Hepatic stellate cell (primary cell): ENCODE measurements around the gene ZNF492.
"Not testable (repeated sequence)": the region's sequence is repeated elsewhere in the genome, so short reads cannot be mapped to it uniquely, and the experiment has no call there.

Source experiments
- DNase-seq: peaks from one replicate; pipeline ENCODE4 v3.0.0; 2011; ENCODE audit warnings: low spot score

Gene ZNF492

DNA sequence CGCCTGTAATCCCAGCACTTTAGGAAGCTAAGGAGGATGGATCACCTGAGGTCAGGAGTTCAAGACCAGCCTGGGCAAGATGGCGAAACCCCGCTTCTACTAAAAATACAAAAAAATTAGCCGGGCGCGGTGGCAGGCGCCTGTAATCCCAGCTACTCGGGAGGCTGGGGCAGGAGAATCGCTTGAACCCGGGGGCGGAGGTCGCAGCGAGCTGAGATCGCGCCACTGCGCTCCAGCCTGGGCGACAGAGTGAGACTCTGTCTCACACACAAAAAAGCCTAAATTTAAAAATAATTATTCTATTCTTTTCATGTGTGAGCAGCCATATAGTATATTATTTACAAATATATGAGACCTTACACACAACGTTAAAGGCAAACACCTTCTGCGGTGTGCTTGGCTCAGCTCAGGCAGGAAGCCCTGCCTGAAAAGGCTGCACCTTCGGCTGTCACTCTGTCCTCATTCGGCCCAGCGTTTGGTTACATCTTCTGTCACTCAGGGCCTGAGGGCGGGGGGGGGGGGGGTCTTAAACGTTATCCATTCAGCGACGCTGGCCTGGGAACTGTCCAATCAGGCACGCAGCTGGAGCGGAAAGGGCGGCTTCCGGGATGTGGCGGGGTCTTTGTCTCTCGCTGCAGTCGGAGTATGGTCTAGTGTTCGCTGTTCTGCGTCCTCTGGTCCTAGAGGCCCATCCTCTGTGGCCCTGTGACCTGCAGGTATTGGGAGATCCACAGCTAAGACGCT is at the start of gene ZNF492:
ZNF492 (plus strand) TSS at position 619 of the 744 bp plus-strand sequence. CDS start 19,076 bp downstream, outside the sequence.
- peak; percentile 85 for DNase-seq

DNA sequence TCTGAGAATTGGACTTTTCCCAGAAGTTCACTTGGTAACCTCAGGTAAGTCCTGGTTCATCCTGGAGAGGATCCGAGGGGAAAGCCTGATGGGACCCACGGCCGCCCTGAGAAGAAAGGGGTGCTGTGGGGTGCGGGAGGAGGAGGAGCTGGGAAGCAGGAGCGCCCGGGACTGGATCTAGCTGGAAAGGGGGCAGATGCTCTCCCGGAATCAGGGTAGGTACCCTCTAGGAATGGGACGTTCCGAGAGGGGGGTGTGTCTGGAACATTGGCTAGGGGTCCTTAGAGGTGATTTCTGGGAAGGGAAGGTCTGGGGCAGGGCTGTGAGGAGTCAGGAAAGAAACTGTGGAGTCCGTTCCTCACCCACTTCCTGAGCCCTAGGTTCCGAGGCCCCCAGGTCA is 38.7 kb upstream of the ZNF492 start:
- DNase-seq, result no peak

DNA sequence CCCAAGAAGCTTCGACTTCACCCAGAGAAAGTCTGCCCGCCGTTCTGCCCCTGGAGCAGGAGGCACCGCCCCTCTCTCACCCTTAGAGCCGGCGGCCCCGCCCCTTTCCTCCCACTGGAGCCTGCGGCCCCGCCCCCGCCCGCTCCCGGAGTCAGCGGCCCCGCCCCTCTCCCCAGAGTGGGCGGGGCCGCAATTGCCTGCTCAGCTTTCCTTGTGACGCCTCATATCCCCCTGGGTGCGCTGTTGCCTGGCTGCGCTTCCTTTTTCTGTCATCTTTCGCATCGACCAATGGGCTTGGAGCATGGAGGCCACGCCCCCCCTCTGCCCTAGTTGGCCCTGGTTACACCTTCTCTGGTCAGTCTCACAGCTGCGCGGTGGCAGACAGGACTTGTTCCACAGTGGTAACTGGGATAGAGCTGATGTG is 38.2 kb upstream of the ZNF492 start:
- no peak for DNase-seq

GRCh38 chr19:22600690-22601648 is 33.2 kb upstream of the ZNF492 start:
- DNase-seq, result no peak

- DNase-seq, result no peak
Observed at GRCh38 chr19:22601906-22602630, 32.1 kb upstream of the ZNF492 start.

GRCh38 chr19:22602631-22603272 is 31.4 kb upstream of the ZNF492 start:
- no peak for DNase-seq

GRCh38 chr19:22603518-22604440 is 30.3 kb upstream of the ZNF492 start:
- no peak for DNase-seq

- DNase-seq, result no peak
Observed at GRCh38 chr19:22604571-22605274, 29.4 kb upstream of the ZNF492 start.

- DNase-seq, result no peak
Observed at GRCh38 chr19:22605275-22606211, 28.6 kb upstream of the ZNF492 start.

- no peak for DNase-seq
Observed at GRCh38 chr19:22606212-22606553, 27.9 kb upstream of the ZNF492 start.

DNA sequence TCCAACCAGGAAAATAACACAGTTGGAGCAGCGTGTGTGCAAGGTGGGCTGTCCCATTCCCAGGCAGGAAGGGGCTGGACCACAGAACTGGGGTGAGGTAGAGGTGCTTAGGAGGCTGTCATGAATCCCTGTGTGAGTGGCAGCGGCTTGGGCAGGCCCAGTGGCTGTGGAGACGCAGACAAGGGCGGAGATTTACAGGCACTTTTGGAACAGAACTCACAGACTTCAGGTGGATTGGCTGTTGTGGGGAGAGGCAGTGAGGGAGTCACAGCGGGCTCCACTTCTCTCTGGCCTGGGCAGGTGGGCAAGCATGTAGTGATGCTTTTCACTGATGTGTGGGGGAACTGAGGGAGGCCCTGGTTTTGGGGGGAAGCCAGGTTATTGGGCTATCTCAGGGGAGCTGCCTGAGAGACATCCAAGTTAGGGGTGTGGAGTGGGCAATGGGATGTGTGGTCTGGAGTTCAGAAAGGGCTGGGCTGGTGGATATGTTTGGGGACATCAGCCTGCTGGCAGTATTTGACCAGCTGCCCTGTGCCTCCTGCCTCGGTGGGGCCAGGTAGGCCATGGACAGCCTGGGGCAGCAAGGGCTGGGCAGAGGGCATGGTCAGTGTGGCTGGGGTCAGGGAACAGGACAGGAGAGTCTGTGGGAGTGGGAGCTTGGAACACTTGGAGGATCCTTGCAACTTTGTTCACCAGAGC is 27.0 kb upstream of the ZNF492 start:
- DNase-seq, result no peak

DNA sequence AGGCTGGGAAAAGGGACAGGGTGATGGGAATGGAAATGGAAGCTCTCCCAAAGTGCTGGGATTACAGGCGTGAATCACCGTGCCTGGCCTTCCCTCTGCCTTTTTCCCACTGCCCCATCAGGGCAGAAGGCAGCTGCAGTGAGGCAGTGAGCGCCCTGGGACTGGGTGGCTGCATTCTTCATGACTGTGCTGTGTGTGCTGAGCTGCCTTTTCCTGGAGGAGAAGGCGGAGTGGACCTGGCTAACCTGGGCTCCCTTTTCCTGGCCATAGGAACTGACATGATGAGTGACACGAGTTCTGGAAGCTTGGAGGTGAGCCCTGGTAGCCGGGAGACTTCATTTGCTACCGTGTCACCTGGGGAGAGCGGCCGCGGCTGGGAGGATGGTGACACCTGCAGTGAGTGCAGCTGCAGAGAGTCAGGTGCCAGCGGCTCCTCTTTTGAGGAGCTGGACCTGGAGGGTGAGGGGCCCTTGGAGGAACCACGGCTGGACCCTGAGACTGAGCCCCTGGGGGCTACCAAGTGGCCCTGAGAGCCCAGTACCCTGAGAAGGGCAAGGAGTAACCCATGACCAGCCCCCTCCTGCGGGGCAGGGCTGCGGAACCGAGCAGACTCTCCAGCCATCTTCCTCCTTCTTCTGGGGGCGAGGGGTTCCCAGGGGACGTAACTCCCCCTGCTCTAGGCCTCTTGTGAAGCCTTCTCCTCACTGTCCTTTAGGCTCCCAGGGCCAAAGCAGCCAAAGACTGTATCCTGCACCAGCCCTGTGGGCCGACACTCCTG is 26.3 kb upstream of the ZNF492 start:
- DNase-seq, result no peak

GRCh38 chr19:22608441-22608840 is 25.7 kb upstream of the ZNF492 start:
- DNase-seq, result no peak

- no peak for DNase-seq
Observed at GRCh38 chr19:22609630-22610029, 24.5 kb upstream of the ZNF492 start.

- DNase-seq, result no peak
Observed at GRCh38 chr19:22610121-22610520, 24.0 kb upstream of the ZNF492 start.

DNA sequence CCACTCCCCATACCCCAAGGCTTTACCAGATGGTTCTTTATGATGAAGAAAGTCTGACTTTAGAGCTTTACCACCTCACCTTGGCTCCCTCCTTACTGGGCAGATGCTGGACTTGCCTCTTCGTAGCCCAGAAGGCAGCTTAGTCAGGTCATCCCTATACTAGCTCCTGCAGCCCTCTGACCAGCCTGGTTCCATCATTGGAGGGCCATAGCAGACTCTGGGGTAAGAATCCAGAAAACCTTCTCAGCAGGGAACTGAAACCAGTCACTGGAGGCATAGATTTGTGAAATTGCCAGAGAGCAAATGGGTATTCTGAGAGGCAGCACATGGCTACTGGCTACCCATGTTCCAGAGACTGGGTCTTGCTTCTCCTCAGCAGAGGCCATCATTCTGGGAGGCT is 21.8 kb upstream of the ZNF492 start:
- DNase-seq, result no peak

- no peak for DNase-seq
Observed at GRCh38 chr19:22616659-22617058, 17.5 kb upstream of the ZNF492 start.

DNA sequence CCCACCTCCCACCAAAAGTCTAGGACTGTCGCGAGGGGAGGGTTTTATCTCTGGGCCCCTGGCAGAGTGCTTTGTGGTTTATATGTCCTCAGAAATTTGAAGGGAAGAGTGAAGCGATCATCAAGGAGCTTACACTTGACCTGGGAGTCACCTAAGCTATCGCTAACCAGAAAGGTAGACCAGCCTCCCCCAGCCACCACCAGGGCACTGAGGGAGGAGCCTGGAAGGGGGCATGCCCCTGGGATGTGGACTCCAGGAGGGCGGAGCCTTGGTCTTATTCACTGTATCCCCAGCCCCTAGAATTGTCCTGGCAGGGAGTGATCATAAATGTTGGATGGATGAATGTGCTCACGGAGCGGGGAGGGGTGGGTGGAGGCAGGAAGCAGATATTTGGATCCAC is 16.9 kb upstream of the ZNF492 start:
- DNase-seq, result not testable (repeated sequence)
